Fibroblast of lung (primary cell): ENCODE results near the gene SLC26A6. TPM values are rescaled to one million over a fixed set of nuclear protein-coding genes. Genes with fewer than 3 reads are reported as not detected.

ENCODE experiments used
- DNase-seq, 2 donors: peaks; one replicate each; pipeline versions ENCODE4 v3.0.0 to v3.0.0-alpha.2; 2010; ENCODE audit warnings: low read depth in 2 of 2
- H2AFZ ChIP-seq: 2 replicates; pipeline ENCODE4 v1.5.1; 2012; ENCODE audit warnings: low read length, control low read depth, inconsistent platforms
- H3K27ac ChIP-seq: 2 replicates; pipeline ENCODE4 v1.5.1; 2011; ENCODE audit warnings: low read length, control low read depth; ENCODE audit not compliant: insufficient read depth
- H3K27me3 ChIP-seq: 2 replicates; pipeline ENCODE4 v1.5.1; 2011; ENCODE audit warnings: mild to moderate bottlenecking, low read length; ENCODE audit not compliant: control insufficient read depth, insufficient read depth
- H3K36me3 ChIP-seq: 2 replicates; pipeline ENCODE4 v1.5.1; 2011; ENCODE audit warnings: low read length; ENCODE audit not compliant: control insufficient read depth, insufficient read depth
- H3K4me1 ChIP-seq: 2 replicates; pipeline ENCODE4 v1.5.1; 2011; ENCODE audit warnings: low read length; ENCODE audit not compliant: control insufficient read depth, insufficient read depth; ENCODE audit errors: extremely low read depth
- H3K4me2 ChIP-seq: 2 replicates; pipeline ENCODE4 v1.5.1; 2011; ENCODE audit warnings: low read length, control low read depth; ENCODE audit not compliant: insufficient read depth; ENCODE audit errors: extremely low read depth
- H3K4me3 ChIP-seq, 4 experiments: fragments of 200-600 bp in 1 of 4; sonication (generic) in 1 of 4; replicated peaks in 1 of 4; 2 replicates each; pipeline ENCODE4 v1.5.1; 2011 to 2016; ENCODE audit warnings: low read length in 4 of 4, low read depth in 3 of 4, mild to moderate bottlenecking in 3 of 4, control low read depth in 2 of 4, inconsistent platforms in 1 of 4, mixed read lengths in 1 of 4; ENCODE audit not compliant: insufficient read depth in 1 of 4; ENCODE audit errors: control extremely low read depth in 1 of 4
- H3K79me2 ChIP-seq: 2 replicates; pipeline ENCODE4 v1.5.1; 2012; ENCODE audit warnings: mild to moderate bottlenecking, low read length, inconsistent platforms; ENCODE audit not compliant: control insufficient read depth, insufficient read depth
- H3K9ac ChIP-seq: 2 replicates; pipeline ENCODE4 v1.5.1; 2011; ENCODE audit warnings: mild to moderate bottlenecking, low read length, control low read depth; ENCODE audit not compliant: insufficient read depth
- H3K9me3 ChIP-seq: 2 replicates; pipeline ENCODE4 v1.5.1; 2012; ENCODE audit warnings: low read depth, low read length; ENCODE audit not compliant: control insufficient read depth, insufficient read depth
- H4K20me1 ChIP-seq: 2 replicates; pipeline ENCODE4 v1.5.1; 2011; ENCODE audit warnings: low read length; ENCODE audit not compliant: control insufficient read depth, insufficient read depth; ENCODE audit errors: extremely low read depth
- CTCF ChIP-seq, 2 donors: IDR thresholded peaks in 1 of 2; conservative IDR thresholded peaks in 1 of 2; 1 replicate in 1 of 2; 2 replicates in 1 of 2; pipeline ENCODE4 v1.5.1; 2011 to 2012; ENCODE audit warnings: low read length in 2 of 2, control low read depth in 1 of 2, inconsistent platforms in 1 of 2, low read depth in 1 of 2, mild to moderate bottlenecking in 1 of 2
- EZH2 ChIP-seq: IDR thresholded peaks from 2 replicates; pipeline ENCODE4 v1.5.1; 2012; ENCODE audit warnings: low read length, control low read depth, mild to moderate bottlenecking; ENCODE audit errors: missing control alignments
- polyA plus RNA-seq, 2 donors: library from polyadenylated mRNA; depleted of rRNA in 1 of 2; stranded (reverse) in 1 of 2; unstranded in 1 of 2; fragments of >200 nt; gene quantifications; 2 replicates each; pipeline ENCODE4 v1.2.1, GENCODE V29; 2011 to 2012; ENCODE audit warnings: missing spikeins in 1 of 2
- total RNA-seq: library from RNA; depleted of rRNA; stranded (reverse); fragments of >200 nt; gene quantifications from 2 replicates; pipeline ENCODE4 v1.2.1, GENCODE V29; 2014

SLC26A6 gene
- total and polyA plus RNA-seq, 2 donors (not counting 1 experiment from before 2014, with no cell fraction given) = 20.9 to 36.3 TPM

DNA sequence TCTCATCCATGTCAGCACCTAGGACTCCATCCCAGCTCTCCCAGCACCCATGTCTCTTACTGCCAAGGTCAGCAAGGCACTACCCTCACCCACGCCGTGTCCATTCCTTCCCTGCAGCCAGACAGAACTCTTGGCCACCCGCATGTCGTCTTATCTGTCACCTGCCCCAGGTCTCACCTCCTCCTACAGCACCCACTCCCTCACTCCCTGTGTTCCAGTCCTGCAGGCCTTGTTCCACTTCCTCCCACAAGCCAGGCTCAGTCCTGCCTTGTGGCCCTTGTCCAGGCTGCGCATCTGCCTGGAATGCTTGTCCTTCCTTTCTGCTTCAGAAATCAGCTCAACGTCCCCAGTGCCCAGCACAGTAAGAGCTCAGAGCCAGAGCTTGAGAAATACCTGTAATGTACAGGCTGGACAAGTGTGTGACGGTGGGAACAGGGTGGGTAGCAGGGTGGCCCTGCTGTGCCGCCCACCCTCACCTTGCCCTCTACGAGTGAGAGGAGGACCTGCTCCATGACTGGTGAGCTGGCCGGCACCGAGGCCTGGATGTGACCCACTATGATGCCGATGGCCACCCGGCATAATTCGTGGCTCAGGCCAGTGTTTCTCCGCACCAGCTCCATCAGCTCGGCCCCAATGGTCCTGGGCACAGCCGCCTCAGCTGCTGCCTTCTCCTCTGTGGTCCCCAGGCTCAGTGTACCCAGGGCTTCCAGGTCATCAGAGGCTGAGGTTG, 45.7 kb upstream of the SLC26A6 start:
- no peak overlapping the region for H3K9ac ChIP-seq
- DNase-seq = no peak
- no peak overlapping the region for H3K4me2 ChIP-seq
- no peak overlapping the region for H3K4me3 ChIP-seq
- no peaks in the 10 kb centered on the region for H3K27me3 ChIP-seq
- H2AFZ ChIP-seq = no peak overlapping the region
- no peak overlapping the region for H3K27ac ChIP-seq
- H3K79me2 ChIP-seq = peaks cover 14% of the 10 kb centered on the region
- peaks cover 17% of the 10 kb centered on the region for H3K4me1 ChIP-seq
- peaks cover 34% of the 10 kb centered on the region for H3K36me3 ChIP-seq
- H3K9me3 ChIP-seq = no peaks in the 10 kb centered on the region
- TF ChIP-seq CTCF (conservative IDR thresholded peaks at IDR 0.05 in 1 of 2, IDR thresholded peaks at IDR 0.05 in 1 of 2; ENCODE audit: low read depth in 1 of 2, low read length in 2 of 2) = no peak
- TF ChIP-seq EZH2 = no peak
- no peaks in the 10 kb centered on the region for H4K20me1 ChIP-seq

GRCh38 chr3:48679411-48680391, 44.4 kb upstream of the SLC26A6 start:
- no peaks in the 10 kb centered on the region for H3K27me3 ChIP-seq
- peaks cover 17% of the 10 kb centered on the region for H3K4me1 ChIP-seq
- no peak overlapping the region for H3K4me3 ChIP-seq
- no peak overlapping the region for H3K4me2 ChIP-seq
- no peak overlapping the region for H3K27ac ChIP-seq
- H2AFZ ChIP-seq = no peak overlapping the region
- no peak overlapping the region for H3K9ac ChIP-seq
- no peak for TF ChIP-seq EZH2
- TF ChIP-seq CTCF (conservative IDR thresholded peaks at IDR 0.05 in 1 of 2, IDR thresholded peaks at IDR 0.05 in 1 of 2; ENCODE audit: low read depth in 1 of 2, low read length in 2 of 2) = no peak
- H3K79me2 ChIP-seq = peaks cover 6% of the 10 kb centered on the region
- peaks cover 34% of the 10 kb centered on the region for H3K36me3 ChIP-seq
- DNase-seq = no peak
- no peaks in the 10 kb centered on the region for H3K9me3 ChIP-seq
- H4K20me1 ChIP-seq = no peaks in the 10 kb centered on the region
